ENCODE measurements around the gene PDE6B. TPM values are rescaled to one million over a fixed set of nuclear protein-coding genes. Genes with fewer than 3 reads are reported as not detected.
"Not testable (repeated sequence)": the region's sequence is repeated elsewhere in the genome, so short reads cannot be mapped to it uniquely, and the experiment has no call there.

The PDE6B gene
- 12.5 and 16.2 TPM in 2 replicates for total RNA-seq

DNA sequence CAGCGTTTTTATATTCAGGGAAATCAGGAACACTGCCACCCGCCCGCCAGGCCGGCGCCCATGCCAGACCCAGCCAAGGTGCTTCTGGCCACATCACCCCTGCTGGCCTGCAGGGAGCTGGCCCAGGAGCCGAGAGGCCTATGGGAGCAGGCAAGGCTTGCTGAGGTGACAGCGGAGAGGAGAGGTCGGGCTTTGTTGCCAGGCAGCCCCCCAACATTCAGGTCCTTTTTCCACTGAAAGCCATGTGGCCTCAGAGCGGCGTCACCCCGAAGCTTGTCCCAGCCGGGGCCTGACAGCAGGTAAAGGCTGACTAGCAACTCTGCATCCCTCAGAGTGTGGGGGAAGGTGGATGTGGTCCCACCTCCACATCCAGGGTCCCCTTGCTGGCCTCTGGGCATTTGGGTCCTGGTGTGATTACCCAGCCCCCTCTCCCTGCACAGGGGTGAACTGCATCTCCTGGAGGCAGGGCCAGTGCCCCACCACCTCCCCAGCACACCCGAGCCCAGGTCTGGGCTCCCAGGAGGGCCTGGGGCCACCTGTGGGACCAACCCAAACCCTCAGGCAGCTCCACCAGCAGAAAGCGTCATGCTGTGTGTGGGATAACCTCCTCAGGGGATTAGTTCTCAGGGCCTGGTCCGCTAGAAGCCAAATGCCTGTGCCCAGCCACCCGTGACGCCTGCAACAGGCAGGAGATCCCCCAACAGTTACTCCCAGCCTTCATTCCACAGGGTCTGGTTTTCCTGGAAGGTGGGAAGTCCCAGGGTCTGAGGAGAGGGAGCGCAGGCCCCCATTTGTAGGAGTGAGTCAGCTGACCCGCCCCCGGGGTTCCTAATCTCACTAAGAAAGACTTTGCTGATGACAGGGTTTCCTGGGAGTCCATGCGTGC is at the start of gene PDE6B:
Gene PDE6B, plus strand, starts transcription at position 869 of the 886 bp plus-strand sequence. CDS start 54 bp downstream, outside the sequence.
- intact Hi-C loops (cut with micrococcal nuclease), result no loop called here

DNA sequence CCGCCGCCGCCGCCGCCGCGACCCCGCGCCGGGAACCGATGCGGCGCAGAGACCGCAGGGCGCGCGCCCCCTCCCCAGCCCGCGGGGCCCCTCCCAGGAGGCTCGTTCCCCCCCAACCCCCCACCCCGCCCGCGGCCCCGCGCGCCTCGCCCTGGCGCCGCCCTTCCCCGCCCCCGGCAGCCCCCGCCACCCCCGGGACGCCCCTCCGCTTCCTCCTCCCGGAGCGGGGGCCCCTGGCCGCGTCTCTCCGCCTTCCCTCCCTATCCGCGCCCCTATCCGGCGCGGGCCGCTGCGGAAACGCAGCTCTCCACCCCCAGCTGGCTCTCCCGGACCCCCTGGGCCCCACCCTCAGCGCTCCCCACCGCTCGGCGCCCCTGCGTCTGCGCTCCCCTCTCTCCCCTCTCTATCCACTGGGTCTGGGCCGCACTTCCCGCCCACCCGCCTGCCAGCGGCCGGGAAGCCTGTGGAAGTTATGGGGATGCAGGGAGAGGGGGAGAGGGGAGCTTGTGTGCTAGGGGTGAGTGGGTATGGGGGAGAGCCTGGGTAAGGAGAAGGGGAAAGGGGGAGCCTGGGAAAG is 49.0 kb upstream of the PDE6B start, which contains the start of gene TMEM271:
Gene TMEM271, minus strand, starts transcription at position 51 of the 577 bp plus-strand sequence. CDS start 233 bp downstream, outside the sequence.
- intact Hi-C loops (cut with micrococcal nuclease), result no loop called here

DNA sequence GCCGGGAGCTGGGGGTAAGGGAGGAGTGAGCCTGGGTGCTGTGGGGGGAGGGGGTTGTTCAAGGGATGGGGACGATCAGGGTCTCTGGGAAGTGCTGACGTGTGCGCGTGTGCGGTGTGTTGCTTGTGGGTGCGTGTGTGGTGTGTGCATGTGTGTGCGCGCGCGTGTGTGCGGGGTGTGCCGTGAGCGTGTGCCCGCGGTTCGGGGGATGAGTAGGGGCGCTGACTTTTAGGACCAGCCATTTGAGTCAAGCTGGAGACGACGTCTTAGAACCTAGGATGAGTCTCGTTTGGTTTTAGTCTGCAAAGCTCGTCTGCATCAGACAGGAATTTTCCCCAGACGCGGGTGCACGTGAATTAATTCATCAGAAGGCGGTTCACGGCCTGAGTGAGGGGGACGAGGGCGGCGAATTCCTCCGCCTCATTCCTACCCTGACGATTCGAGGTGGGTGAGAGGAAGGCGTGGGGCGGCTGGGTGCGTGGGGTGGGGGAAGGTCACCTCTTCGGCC is 48.3 kb upstream of the PDE6B start:
- intact Hi-C loops (cut with micrococcal nuclease), result no loop called here

DNA sequence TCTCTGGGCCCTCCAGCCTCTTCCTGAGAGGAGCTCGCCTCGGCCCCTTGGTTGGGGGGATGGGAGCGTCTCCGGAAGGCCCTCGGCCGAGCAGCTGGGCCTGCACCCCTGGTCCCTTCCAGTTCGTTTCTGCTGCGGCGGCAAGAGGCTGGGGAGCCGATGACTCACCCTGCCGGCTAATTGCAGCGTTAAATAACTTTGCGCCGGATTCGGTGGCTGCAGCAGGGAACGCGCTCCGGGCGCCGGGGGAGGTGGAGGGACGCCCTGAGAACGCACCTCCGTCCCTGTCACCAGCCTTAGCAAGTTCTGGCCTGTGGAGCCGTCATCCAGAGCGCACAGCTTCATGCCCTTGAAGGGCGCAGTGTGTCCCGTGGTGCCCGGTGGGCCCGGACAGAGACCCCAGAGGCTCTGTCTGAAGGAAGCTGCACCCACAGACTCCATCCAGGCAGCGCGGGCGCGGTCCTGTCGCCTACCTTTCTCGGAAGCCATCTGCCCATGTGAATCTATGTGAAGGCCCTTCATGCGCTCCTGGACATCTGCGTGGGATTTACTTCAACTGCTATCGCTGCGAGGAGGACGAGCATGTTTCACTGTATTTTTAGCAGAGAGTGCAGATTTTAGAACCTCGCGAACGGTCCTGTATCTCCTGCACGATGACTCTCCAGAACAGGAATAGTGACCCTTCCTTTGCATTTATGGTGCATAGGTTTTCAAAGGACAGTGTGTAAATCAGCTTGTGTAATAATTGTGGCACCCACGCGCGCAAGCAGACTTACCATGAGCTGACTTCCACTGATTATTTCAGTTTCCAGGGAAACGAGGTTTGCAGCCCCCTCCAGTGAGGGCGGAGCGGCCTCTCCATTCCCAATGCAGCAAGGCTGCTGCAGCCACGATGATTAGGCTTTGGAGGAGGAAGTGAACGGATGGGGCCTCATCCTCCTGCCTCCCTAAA is 47.6 kb upstream of the PDE6B start:
- intact Hi-C loops (cut with micrococcal nuclease), result no loop called here

DNA sequence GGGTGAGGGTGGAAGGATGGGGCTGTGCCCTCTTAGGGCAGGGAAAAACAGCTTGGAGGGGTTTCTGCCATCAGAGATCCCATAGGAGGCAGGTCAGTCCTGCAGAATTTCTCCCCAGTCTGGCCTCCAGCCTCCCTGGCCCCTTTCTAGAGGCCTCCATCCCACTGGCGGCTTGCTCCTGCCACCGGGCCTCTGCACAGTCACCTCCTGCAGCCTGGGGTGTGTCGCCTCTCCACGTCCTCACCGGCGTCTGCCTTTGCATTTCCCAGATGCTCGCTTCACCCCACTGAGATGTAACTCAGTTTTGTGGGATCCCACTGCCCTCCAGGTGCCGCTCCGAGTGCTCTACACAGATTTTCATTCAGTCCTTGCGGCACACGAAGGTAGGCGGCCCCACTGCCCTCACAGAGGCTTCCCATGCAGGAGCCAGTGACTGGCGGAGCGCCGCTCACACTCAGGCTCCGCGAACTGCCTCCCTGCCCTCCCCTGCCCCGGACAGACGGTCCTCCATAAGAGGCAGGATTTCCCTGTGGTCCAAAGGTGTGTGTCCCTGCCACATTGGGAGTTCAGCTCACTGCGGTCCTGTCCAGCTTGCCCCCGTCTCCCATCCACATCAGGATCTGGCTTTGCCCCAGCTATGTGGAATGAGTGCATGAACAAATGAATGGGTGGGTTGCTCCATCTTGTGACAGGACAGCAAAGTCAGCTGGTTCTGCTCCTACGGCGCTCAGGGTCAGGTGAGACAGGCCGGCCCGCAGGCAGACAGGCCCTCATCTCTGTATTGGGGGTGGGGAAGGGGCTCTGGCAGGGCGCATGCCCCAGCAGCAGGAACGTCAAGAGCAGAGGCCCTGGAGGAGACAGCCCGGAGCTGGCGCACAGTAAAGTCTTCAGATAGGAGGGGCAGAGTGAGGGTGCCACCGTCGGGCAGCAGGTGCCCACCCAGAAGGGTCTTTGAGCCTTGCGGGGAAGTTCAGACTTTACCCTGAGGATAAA is 46.6 kb upstream of the PDE6B start:
- intact Hi-C loops (cut with micrococcal nuclease), result no loop called here

DNA sequence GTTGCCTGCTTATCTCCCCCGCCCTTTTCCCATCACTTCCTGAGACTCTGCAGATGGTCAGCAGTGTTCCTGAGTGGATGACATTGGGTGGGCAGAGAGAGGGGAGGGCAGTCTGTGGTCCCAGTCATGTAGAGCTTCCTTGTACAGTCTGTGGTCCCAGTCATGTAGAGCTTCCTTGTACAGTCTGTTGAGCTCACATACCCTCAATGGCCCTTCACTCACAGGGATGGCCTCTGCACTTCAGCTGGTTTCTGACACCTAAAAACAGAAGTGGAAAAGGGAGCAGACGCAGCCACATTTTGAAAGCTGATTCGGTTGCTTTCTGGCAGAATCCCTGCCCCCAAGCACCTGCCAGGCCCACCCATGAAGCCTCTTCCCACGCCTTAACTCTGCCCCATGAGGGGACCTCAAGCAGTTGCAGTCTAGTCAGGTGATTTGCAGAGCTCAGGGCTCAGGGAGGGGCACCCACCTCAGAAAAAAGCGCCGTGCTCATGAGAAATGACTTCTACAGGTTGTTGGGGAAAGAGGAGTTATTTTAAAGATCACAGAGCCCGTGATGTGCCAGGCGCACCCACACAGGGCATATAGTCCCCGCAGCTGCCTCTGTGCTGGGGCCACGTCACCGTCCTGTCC is 45.7 kb upstream of the PDE6B start:
- intact Hi-C loops (cut with micrococcal nuclease), result loop anchor here (10.0 kb wide), 1 partner anchor 815 kb away; no protein-coding TSS in a partner anchor

DNA sequence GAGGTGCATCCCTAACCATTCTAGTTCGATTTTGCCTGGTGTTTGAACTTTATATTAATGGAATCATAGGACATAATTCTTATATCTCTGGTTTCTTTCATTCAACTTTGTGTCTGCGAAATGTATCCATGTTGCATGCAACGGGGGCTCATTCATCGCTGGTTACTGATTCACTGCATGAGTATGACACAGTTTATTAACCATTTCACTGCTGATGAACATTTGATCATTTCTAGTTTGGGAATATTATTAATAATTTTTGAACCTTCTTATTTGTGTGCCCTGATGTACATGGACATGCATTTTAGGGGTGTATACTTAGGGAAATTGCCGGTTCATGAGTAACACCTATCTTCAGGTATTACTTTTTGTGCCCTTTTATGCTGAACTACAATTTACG is 44.2 kb upstream of the PDE6B start:
- intact Hi-C loops (cut with micrococcal nuclease), result loop anchor here (10.0 kb wide), 1 partner anchor 814 kb away; no protein-coding TSS in a partner anchor

DNA sequence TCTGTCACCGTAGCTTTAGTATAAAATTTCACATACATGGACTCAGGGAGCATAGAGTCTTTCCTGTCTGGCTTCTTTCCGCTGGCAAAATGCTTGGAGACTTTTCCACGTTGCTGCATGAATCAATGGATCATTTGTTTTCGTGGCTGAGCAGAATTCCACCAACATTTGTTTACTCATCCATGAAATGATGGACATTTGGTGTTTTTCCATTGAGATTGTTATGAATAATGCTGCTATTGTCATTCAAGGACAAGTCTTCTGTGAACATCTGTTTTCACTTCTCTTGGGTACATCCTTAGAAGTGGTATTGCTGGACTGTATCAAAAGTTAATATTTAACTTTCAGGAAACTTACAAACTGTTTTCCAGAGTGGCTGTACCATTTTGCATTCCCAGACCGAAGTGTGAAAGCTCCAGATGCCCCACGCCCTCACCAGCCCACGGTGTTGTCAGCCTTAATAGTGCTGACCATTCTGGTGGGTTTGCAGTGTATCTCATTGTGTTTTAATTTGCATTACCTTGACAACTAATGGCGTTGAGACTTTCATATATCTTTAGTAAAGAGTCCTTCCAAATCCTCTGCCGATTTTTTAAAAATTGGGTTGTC is 43.5 kb upstream of the PDE6B start:
- intact Hi-C loops (cut with micrococcal nuclease), result loop anchor here (10.0 kb wide), 1 partner anchor 813 kb away; no protein-coding TSS in a partner anchor

DNA sequence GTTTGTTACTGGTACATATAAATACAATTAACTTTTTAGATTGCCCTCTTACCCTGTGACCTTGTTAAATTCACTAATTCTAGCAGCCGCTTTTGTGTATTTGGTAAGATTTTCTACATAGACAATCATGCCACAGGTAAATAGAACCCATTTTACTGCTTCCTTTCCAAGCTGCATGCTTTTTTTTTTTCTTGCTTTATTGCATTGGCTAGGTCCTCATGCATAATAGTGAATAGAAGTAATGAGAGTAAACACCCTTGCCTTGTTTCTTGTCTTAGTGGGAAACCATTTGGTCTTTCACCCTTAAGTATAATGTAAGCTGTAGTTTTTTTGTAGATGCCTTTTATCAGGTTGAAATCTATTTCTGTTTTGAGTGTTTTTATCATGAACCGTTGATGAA is 41.6 kb upstream of the PDE6B start:
- intact Hi-C loops (cut with micrococcal nuclease), result loop anchor here (10.0 kb wide), 1 partner anchor 811 kb away; no protein-coding TSS in a partner anchor

DNA sequence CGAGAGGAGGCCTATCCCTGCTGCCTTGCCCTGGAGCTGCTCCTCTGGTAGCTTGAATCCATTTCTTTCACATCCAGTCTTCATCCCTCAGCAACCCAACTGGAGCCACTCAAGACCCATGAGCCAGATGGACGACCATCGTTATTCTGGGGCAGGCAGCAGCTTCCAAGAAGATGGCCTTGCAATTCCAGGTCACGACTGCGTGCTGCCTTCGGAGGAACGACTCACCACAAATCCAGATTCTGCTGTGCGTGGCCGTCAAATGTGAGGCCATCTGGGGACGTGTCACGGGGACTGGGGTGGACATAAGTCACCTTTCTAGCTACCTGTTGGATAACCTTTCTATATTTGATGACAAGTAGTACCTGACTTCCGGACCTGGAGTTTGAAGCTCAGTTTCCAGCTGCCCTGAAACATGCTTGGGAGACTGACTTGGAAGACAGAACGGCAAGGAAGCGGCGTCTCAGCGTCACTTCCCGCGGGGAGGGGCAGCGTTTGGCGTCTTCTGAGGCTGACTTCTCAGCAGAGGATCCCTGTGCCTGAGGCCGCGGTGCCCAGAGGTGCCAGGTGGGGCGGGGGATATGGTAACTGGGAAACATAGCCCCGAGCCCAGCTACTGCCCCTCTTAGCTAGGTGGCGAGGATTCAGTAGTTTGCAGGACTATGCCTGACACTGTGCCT is 37.6 kb upstream of the PDE6B start:
- intact Hi-C loops (cut with micrococcal nuclease), result loop anchor here (2.0 to 10.0 kb wide), 2 partner anchors 25 to 807 kb away; no protein-coding TSS in a partner anchor

DNA sequence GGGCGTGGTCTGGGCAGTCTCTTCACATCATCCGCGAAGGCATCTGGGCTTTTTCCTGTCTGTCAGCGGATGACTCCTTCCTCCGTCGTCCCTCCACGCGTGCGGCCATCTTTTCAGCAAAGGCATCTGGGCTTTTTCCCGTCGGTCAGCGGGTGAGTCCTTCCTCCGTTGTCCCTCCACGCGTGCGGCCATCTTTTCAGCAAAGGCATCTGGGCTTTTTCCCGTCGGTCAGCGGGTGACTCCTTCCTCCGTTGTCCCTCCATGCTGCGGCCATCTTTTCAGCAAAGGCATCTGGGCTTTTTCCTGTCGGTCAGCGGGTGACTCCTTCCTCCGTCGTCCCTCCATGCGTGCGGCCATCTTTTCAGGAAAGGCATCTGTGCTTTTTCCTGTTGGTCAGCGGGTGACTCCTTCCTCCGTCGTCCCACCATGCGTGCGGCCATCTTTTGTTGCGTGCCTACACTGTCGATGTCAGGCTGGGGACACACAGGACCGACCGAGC is 37.0 kb upstream of the PDE6B start:
- intact Hi-C loops (cut with micrococcal nuclease), result loop anchor here (10.0 kb wide), 1 partner anchor 806 kb away; no protein-coding TSS in a partner anchor

DNA sequence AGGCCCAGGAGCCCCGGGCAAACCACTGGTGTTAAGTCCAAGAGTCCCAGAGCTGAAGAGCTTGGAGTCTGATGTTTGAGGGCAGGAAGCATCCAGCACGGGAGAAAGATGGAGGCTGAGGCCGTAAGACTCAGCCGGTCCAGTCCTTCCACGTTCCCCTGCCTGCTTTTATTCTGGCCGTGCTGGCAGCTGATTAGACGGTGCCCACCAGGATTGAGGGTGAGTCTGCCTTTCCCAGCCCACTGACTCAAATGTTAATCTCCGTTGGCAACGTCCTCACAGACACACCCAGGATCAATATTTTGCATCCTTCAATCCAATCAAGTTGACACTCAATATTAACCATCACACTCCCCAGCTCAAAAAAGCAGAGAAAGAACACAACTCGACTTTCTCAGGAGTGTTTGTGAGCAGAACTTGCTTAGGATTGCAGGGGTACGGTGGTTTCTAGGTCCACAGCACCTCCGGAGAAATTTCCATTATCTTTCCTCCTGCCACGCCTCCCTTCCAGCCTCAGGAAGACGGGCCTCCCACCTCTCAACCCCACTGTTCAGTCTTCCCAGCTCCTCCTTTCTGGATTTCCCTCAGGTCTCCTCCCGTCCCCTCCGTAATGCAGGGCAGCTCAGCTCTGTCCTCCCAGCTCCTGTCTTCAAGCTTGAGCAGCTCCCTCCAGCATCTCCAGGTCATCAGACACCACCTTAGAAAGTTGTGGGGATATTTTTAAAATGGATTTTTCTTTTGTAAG is 36.0 kb upstream of the PDE6B start:
- intact Hi-C loops (cut with micrococcal nuclease), result loop anchor here (10.0 kb wide), 1 partner anchor 805 kb away; no protein-coding TSS in a partner anchor

DNA sequence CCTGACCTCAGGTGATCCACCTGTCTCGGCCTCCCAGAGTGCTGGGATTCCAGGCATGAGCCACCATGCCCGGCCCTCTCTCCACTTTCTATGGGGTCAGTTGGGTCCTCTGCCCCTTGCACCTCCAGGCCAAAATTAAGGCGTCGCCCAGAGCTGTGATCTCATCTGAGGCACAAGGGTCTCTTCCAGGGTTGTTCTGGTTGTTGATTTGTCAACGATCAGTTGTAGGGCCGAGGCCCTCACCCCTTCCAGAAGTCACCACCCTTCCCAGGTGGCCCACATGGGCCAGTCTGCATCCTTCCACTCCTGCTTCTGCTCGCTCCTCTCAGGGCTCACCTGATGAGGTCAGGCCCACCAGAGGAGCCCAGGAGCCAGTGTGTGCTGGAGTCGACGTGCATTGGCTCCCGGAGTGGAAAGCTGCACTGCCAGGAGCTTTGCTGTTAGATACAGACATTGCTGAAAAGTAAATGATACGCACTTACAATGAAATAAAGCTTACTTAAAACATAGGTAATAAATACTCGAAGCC is 35.0 kb upstream of the PDE6B start:
- intact Hi-C loops (cut with micrococcal nuclease), result no loop called here

DNA sequence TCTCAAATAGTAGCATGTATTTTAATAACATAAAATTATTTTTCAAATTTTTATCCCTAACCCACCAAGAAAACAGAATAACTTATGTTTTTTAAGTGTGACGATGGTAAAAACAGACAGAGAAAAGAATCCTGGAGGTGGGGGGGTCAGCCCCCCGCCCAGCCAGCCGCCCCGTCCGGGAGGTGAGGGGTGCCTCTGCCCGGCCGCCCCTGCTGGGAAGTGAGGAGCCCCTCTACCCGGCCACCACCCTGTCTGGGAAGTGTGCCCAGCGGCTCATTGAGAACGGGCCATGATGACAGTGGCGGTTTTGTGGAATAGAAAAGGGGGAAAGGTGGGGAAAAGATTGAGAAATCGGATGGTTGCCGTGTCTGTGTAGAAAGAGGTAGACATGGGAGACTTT is 33.2 kb upstream of the PDE6B start:
- intact Hi-C loops (cut with micrococcal nuclease), result not testable (repeated sequence)

DNA sequence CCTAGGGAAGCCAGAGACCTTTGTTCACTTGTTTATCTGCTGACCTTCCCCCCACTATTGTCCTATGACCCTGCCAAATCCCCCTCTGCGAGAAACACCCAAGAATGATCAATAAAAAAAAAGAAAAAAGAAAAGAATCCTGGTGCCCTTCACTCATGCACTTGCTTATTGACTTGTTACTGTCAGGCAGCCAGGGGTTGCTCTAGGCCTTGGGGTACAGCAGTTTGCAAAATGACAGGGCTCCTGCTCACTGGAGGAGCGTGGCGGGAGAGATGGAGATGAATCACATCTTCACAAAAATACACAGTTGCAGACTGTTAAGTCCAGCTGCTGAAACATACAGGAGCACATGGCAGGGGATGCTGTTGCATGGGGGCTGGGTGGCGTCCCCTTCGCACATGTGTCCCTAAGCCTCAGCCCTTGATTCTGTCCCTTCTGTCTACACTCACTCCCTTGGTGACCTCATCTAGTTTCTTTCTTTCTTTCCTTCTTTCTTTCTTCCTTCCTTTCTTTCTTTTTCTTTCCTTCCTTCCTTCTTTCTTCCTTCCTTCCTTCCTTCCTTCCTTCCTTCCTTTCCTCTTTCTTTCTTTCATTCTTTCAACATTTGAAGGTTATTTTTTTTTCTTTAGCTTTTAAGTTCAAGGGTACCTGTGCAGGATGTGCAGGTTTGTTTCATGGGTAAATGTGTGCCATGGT is 32.4 kb upstream of the PDE6B start:
- intact Hi-C loops (cut with micrococcal nuclease), result no loop called here

DNA sequence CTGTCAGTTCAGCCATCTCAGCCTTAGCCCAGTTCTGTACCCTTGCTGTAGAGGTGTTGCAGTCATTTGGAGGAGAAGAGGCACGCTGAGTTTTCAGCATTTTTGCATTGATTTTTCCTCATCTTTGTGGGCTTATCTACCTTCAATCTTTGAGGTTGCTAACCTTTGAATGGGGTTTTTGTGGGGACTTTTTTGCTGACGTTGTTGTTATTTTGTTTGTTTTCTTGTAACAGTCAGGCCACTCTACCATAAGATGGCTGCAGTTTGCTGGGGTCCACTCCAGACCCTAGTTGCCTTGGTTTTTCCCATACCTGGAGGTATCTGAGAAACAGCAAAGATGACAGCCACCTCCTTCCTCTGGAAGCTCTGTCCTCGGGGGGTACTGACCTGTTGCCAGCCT is 26.4 kb upstream of the PDE6B start:
- intact Hi-C loops (cut with micrococcal nuclease), result no loop called here
